UCSD-AML1 (cell line): ENCODE measurements around the gene KNTC1.
"Not testable (repeated sequence)": the region's sequence is repeated elsewhere in the genome, so short reads cannot be mapped to it uniquely, and the experiment has no call there.

Source experiments
- DNase-seq: peaks from one replicate; lab custom pipeline; 2025; ENCODE audit not compliant: unreplicated experiment; lab: John Stamatoyannopoulos, UW

KNTC1 gene

GRCh38 chr12:122547330-122547729 lies 20.3 kb downstream of the KNTC1 start:
- no peak for DNase-seq

- DNase-seq = no peak
These were observed 31.9 kb downstream of the KNTC1 start for GRCh38 chr12:122558745-122559641.

GRCh38 chr12:122560138-122560537 lies 33.1 kb downstream of the KNTC1 start:
- no peak for DNase-seq

DNA sequence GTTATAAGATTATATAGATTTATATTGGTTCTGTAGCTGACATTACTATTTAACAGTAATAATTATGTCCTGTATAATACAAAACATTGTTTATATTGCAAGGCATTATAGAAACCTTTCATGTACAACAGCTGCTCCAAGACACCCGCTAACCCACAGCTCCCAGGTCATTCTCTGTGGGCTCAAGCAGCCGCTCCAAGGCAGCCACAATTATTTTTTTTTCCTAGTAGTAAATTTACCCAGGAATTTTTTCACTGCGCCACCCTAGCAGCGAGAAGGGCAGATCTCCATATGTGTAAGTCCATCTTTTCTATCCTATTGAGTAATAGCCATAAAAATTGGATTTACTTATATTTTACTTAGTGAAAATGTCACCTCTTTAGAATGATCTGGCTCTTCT lies 36.3 kb downstream of the KNTC1 start:
- DNase-seq = no peak

DNA sequence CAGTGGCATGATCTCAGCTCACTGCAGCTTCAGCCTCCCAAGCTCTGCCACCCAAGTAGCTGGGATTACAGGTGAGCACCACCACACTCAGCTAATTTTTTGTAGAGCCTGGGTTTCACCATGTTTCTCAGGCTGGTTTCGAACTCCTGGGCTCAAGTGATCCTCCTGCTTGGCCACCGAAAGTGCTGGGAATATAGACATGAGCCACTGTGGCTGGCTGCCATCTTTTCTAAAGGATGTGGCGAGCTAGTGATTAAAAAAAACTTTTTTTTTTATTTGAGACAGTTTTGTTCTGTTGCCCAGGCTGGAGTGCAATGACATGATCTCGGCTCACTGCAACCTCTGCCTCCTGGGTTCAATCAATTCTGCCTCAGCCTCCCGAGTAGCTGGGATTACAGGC lies 39.8 kb downstream of the KNTC1 start:
- not testable (repeated sequence) for DNase-seq

- DNase-seq = no peak
These were observed 42.2 kb downstream of the KNTC1 start for GRCh38 chr12:122569288-122569687.

DNA sequence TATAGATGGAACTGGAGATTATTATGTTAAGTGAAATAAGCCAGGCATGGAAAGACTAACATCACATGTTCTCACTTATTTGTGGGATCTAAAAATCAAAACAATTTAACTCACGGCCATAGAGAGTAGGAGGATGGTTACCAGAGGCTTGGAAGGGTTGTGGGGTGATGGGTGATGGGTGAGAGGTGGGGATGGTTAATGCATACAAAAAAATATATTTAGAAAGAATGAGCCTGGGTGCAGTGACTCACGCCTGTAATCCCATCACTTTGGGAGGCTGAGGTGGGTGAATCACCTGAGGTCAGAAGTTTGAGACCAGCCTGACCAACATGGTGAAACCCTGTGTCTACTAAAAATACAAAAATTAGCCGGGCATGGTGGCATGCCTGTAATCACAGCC lies 43.0 kb downstream of the KNTC1 start:
- DNase-seq = not testable (repeated sequence)

DNA sequence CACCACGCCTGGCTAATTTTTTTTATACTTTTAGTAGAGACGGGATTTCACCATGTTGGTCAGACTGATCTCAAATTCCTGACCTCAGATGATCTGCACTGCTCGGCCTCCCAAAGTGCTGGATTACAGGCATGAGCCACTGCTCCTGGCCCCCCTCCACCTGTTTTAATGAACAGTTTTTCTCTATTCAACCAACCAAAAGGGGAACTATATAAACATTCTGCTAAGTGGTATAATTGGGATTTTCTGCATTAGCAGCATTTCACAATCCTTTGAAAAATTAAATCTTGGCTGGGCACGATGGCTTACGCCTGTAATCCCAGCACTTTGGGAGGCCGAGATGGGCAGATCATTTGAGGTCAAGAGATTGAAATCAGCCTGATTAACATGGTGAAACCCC lies 44.8 kb downstream of the KNTC1 start:
- no peak for DNase-seq

DNA sequence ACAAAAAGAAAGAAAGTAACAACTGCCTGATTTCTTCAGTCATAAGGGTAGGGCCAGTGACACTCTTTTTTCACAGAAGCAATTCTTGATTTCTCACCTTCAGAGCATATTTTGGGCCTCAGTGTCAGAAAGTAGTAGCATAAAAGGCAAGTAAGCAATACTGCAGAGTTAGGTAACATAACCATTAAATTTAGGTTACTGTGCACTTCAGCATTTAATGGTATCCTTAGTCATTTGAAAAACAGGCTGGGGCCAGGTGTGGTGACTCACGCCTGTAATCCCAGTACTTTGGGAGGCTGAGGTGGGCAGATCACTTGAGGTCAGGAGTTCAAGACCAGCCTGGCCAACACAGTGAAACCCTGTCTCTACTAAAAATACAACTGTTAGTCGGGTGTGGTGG lies 56.2 kb downstream of the KNTC1 start:
- DNase-seq = not testable (repeated sequence)

GRCh38 chr12:122584177-122584863 lies 57.3 kb downstream of the KNTC1 start:
- DNase-seq = no peak

GRCh38 chr12:122590990-122591389 lies 63.9 kb downstream of the KNTC1 start:
- no peak for DNase-seq

DNA sequence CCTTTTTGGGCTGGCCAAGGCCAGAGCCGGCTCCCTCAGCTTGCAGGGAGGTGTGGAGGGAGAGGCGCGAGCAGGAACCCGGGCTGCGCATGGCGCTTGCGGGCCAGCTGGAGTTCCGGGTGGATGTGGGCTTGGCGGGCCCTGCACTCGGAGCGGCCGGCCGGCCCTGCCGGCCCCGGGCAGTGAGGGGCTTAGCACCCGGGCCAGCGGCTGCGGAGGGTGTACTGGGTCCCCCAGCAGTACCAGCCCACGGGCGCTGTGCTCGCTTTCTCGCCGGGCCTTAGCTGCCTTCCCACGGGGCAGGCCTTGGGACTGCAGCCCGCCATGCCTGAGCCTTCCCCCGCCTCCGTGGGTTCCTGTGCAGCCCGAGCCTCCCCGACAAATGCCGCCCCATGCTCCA lies 64.9 kb downstream of the KNTC1 start:
- DNase-seq = not testable (repeated sequence)

- not testable (repeated sequence) for DNase-seq
These were observed 65.5 kb downstream of the KNTC1 start for GRCh38 chr12:122592543-122592942.

- no peak for DNase-seq
These were observed 66.9 kb downstream of the KNTC1 start for GRCh38 chr12:122593910-122594309.

DNA sequence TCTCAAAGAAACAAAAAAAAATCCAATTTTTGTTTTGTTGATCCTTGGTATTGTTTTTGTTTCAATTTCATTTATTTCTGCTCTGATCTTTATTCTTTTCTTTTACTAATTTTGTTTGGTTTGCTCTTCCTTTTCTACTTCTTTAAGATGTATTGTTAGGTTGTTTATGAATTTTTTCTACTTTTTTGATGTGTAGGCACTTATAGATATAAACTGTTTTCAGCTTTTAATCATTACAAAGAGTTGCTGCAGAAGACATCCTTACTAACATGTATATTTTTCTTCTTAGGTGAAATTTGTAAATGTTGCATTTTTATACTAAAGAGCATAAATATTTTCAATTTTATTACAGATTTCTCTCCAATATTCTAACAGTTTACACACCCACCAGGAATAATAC lies 69.8 kb downstream of the KNTC1 start:
- no peak for DNase-seq

GRCh38 chr12:122602456-122602855 lies 75.4 kb downstream of the KNTC1 start:
- no peak for DNase-seq

DNA sequence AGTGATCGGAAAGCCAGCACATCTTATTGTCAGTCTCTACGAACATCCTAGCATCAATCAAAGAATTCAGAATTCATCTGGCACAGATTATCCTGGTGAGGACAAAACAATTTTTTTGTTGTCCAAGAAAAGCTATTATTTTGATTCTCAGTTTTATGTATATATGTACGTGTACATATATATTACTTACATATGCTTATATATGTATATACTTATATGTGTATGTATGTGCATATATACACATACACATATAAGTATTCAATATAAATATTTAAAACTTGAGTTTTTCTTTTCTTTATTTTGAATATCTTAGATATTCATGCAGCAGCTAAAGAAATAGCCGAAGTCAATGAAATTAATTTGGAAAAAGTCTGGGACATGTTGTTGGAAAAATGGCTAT lies 77.9 kb downstream of the KNTC1 start:
- no peak for DNase-seq

GRCh38 chr12:122609732-122610131 lies 82.7 kb downstream of the KNTC1 start:
- no peak for DNase-seq

GRCh38 chr12:122610207-122610606 lies 83.2 kb downstream of the KNTC1 start:
- DNase-seq = no peak

GRCh38 chr12:122610911-122611310 lies 83.9 kb downstream of the KNTC1 start:
- DNase-seq = no peak

GRCh38 chr12:122614839-122615238 lies 87.8 kb downstream of the KNTC1 start:
- DNase-seq = no peak

DNA sequence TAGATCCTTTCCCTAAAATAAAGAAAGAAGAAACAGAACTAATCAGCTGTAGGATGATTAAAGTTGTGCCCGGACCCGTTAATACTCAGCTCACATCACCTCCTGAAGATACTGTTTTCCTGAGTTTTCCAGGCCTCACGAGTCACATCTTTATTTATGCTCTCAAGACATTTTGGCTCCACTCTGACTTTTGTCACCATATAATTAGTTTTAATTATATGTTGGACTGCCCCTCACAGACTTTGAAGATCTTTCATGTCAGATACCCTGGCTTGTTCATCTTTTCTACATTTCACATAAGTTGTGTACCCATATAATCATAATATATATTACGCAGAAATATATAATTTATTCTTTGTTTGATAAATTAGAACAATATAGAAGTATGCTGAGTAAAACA lies 88.7 kb downstream of the KNTC1 start:
- DNase-seq = no peak
